ENCODE results near the gene RAB7A. TPM values are rescaled to one million over a fixed set of nuclear protein-coding genes. Genes with fewer than 3 reads are reported as not detected.

The RAB7A gene
- total RNA-seq, 1 donor from 2014 or later: 319 TPM

DNA sequence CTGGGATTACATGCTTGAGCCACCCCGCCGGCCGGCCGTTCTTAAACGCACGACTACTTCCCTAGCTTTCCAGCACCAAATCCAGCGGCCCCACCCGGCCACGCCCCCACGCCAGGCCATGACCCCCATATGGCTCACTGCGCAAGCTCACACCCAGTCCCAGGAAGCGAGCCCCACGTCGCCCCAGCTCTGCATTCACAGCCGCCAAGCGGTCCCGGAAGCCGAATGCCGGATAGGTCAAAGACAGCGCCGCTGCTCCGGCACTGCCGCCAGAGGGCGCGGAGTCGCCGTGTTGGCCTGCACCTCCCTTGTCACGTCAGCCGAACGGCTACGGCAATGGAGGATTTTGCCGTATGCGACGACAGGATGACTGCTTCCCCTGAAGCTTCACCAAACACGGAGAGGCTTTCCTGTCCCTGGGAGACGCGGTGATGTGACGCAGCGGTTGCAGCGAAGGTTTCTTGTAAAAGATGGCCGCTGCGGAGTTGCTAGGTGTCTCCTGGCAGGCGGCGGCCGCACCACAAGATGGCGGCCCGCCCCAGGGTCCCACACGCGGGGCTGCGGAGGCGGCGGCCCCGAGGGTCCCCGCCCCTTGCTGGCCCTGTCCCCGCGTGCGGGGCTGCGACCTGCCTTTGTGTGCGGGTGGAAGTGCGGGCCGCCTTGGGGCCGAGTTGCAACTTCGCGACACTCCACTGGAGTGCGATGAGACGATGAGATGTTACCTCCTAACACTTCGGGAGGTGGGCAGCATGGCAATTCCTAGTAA lies 45.2 kb upstream of the RAB7A start:
- Mint-ChIP-seq H3K4me1 (ENCODE audit: low read depth, unreplicated experiment) (no peaks in the 10 kb centered on the region), H3K36me3 (ENCODE audit: low read depth, unreplicated experiment) (no peaks in the 10 kb centered on the region), H3K9me3 (ENCODE audit: unreplicated experiment) (no peaks in the 10 kb centered on the region), H3K27ac (ENCODE audit: unreplicated experiment) (peak overlapping the region; percentile 81), H3K4me3 (ENCODE audit: unreplicated experiment) (peak overlapping the region; percentile 80), H3K27me3 (ENCODE audit: low read depth, unreplicated experiment) (no peaks in the 10 kb centered on the region)
- Histone ChIP-seq H3K27me3 (ENCODE audit: insufficient read depth, low read length) (no peaks in the 10 kb centered on the region), H3K27ac (ENCODE audit: low read depth, low read length) (peak overlapping the region; percentile 96), H3K4me2 (ENCODE audit: low read length) (peak overlapping the region; percentile 87), H3K36me3 (ENCODE audit: insufficient read depth, low read length) (no peaks in the 10 kb centered on the region), H3K9me3 (ENCODE audit: insufficient read depth, low read depth, low read length) (no peaks in the 10 kb centered on the region), H3K4me3 (ENCODE audit: insufficient read depth, low read depth, low read length) (peak overlapping the region; percentile 82), H2AFZ (ENCODE audit: low read depth, low read length) (peak overlapping the region; percentile 99), H3K79me2 (ENCODE audit: insufficient read depth, low read length) (no peaks in the 10 kb centered on the region), H3K4me1 (ENCODE audit: insufficient read depth, low read length) (peaks cover 5% of the 10 kb centered on the region), H4K20me1 (ENCODE audit: insufficient read depth, low read length) (no peaks in the 10 kb centered on the region), H3K9ac (ENCODE audit: low read length) (peak overlapping the region; percentile 95)
- TF ChIP-seq CTCF (IDR thresholded peaks at IDR 0.05; ENCODE audit: insufficient read depth, low read depth, low read length) (peak; percentile 95), EZH2 (IDR thresholded peaks at IDR 0.05; ENCODE audit: insufficient read depth, low read length) (no peak)
- FAIRE-seq (no peak), DNase-seq (ENCODE audit: low read depth) (peak; percentile 97)

GRCh38 chr3:128681369-128681829 lies 44.6 kb upstream of the RAB7A start:
- Histone ChIP-seq H3K9me3 (ENCODE audit: insufficient read depth, low read depth, low read length) (no peaks in the 10 kb centered on the region), H3K4me3 (ENCODE audit: insufficient read depth, low read depth, low read length) (peak overlapping the region; percentile 82), H2AFZ (ENCODE audit: low read depth, low read length) (peak overlapping the region; percentile 99), H3K4me1 (ENCODE audit: insufficient read depth, low read length) (peaks cover 5% of the 10 kb centered on the region), H3K36me3 (ENCODE audit: insufficient read depth, low read length) (no peaks in the 10 kb centered on the region), H3K4me2 (ENCODE audit: low read length) (peak overlapping the region; percentile 87), H3K27ac (ENCODE audit: low read depth, low read length) (peak overlapping the region; percentile 96), H3K27me3 (ENCODE audit: insufficient read depth, low read length) (no peaks in the 10 kb centered on the region), H4K20me1 (ENCODE audit: insufficient read depth, low read length) (no peaks in the 10 kb centered on the region), H3K79me2 (ENCODE audit: insufficient read depth, low read length) (no peaks in the 10 kb centered on the region), H3K9ac (ENCODE audit: low read length) (peak overlapping the region; percentile 95)
- TF ChIP-seq CTCF (IDR thresholded peaks at IDR 0.05; ENCODE audit: insufficient read depth, low read depth, low read length) (no peak), EZH2 (IDR thresholded peaks at IDR 0.05; ENCODE audit: insufficient read depth, low read length) (no peak)
- no peaks in the 10 kb centered on the region for H3K4me1 Mint-ChIP-seq (ENCODE audit: low read depth, unreplicated experiment)
- no peaks in the 10 kb centered on the region for H3K9me3 Mint-ChIP-seq (ENCODE audit: unreplicated experiment)
- no peaks in the 10 kb centered on the region for H3K36me3 Mint-ChIP-seq (ENCODE audit: low read depth, unreplicated experiment)
- H3K27ac Mint-ChIP-seq (ENCODE audit: unreplicated experiment): peak overlapping the region; percentile 81
- H3K4me3 Mint-ChIP-seq (ENCODE audit: unreplicated experiment): peak overlapping the region; percentile 78
- peak; percentile 17 for DNase-seq (ENCODE audit: low read depth)
- H3K27me3 Mint-ChIP-seq (ENCODE audit: low read depth, unreplicated experiment): no peaks in the 10 kb centered on the region
- no peak for FAIRE-seq

GRCh38 chr3:128683957-128684356 lies 42.0 kb upstream of the RAB7A start:
- H3K36me3 ChIP-seq (ENCODE audit: insufficient read depth, low read length): no peaks in the 10 kb centered on the region
- no peak overlapping the region for H3K4me2 ChIP-seq (ENCODE audit: low read length)
- Mint-ChIP-seq H3K4me3 (ENCODE audit: unreplicated experiment) (no peak overlapping the region), H3K27ac (ENCODE audit: unreplicated experiment) (no peak overlapping the region), H3K27me3 (ENCODE audit: low read depth, unreplicated experiment) (no peaks in the 10 kb centered on the region), H3K36me3 (ENCODE audit: low read depth, unreplicated experiment) (no peaks in the 10 kb centered on the region), H3K4me1 (ENCODE audit: low read depth, unreplicated experiment) (no peaks in the 10 kb centered on the region), H3K9me3 (ENCODE audit: unreplicated experiment) (no peaks in the 10 kb centered on the region)
- no peak overlapping the region for H2AFZ ChIP-seq (ENCODE audit: low read depth, low read length)
- no peak for DNase-seq (ENCODE audit: low read depth)
- no peak overlapping the region for H3K27ac ChIP-seq (ENCODE audit: low read depth, low read length)
- no peaks in the 10 kb centered on the region for H3K79me2 ChIP-seq (ENCODE audit: insufficient read depth, low read length)
- H3K9me3 ChIP-seq (ENCODE audit: insufficient read depth, low read depth, low read length): no peaks in the 10 kb centered on the region
- TF ChIP-seq EZH2 (IDR thresholded peaks at IDR 0.05; ENCODE audit: insufficient read depth, low read length) (no peak), CTCF (IDR thresholded peaks at IDR 0.05; ENCODE audit: insufficient read depth, low read depth, low read length) (no peak)
- FAIRE-seq: no peak
- peaks cover 5% of the 10 kb centered on the region for H3K4me1 ChIP-seq (ENCODE audit: insufficient read depth, low read length)
- H3K4me3 ChIP-seq (ENCODE audit: insufficient read depth, low read depth, low read length): no peak overlapping the region
- H3K27me3 ChIP-seq (ENCODE audit: insufficient read depth, low read length): no peaks in the 10 kb centered on the region
- H4K20me1 ChIP-seq (ENCODE audit: insufficient read depth, low read length): no peaks in the 10 kb centered on the region
- no peak overlapping the region for H3K9ac ChIP-seq (ENCODE audit: low read length)

Data from astrocyte (in vitro differentiated cells and primary cell).